GM12878 (cell line): Measurements from ENCODE around the gene NAALADL2. TPM values are rescaled to one million over a fixed set of nuclear protein-coding genes. Genes with fewer than 3 reads are reported as not detected.

Source experiments
- ATAC-seq: fragments of 200-7000 bp; cut with Tn5 transposase; 3 replicates; pipeline ENCODE4 v1.9.1; 2020; ENCODE audit warnings: mild to moderate bottlenecking, moderate library complexity
- BruUV-seq: library from RNA; stranded (reverse); fragments of 400-500 nt; replicated peaks from 2 replicates; lab custom pipeline; 2021; lab: Mats Ljungman, UMichigan
- CTCF ChIA-PET: fragments of 300-600 bp; sonication (Branson Sonifier 250); formaldehyde crosslinking; extraction: SDS; loops from one replicate; lab custom pipeline; 2021; ENCODE audit warnings: inconsistent platforms; lab: Yijun Ruan, JAX
- POLR2A ChIA-PET: fragments of 350-600 bp; formaldehyde crosslinking; extraction: SDS; loops from one replicate; lab custom pipeline; 2021; ENCODE audit warnings: inconsistent platforms; lab: Charles Lee
- RAD21 ChIA-PET: fragments of 300-600 bp; sonication (Branson Sonifier 250); formaldehyde crosslinking; loops from one replicate; lab custom pipeline; 2023; ENCODE audit warnings: antibody characterized with exemption; ENCODE audit not compliant: unreplicated experiment; lab: Charles Lee
- SMC1A ChIA-PET: fragments of 300-600 bp; sonication (Branson Sonifier 250); formaldehyde crosslinking; loops from one replicate; lab custom pipeline; 2023; ENCODE audit not compliant: unreplicated experiment, uncharacterized antibody; lab: Charles Lee
- DNase-seq: peaks from one replicate; pipeline ENCODE4 v3.0.0-alpha.2; 2011; ENCODE audit warnings: low read depth, low spot score
- FAIRE-seq: peaks from 3 replicates; lab custom pipeline; 2011; peaks lifted over from hg19 to GRCh38; lab: Jason Lieb, UNC
- H2AFZ ChIP-seq: 2 replicates; pipeline ENCODE4 v1.6.0; 2011; ENCODE audit warnings: low read depth, low read length, control low read depth; ENCODE audit not compliant: control insufficient read depth
- H3K27ac ChIP-seq: 2 replicates; pipeline ENCODE4 v1.5.1; 2011; ENCODE audit warnings: control low read depth; ENCODE audit not compliant: control insufficient read depth, insufficient read depth
- H3K27me3 ChIP-seq, 2 experiments: replicated peaks in 1 of 2; 2 replicates each; pipeline versions ENCODE4 v1.6.0 to v1.6.1; 2011; ENCODE audit warnings: low read length in 1 of 2; ENCODE audit not compliant: control insufficient read depth in 2 of 2, insufficient read depth in 2 of 2
- H3K36me3 ChIP-seq, 2 experiments: 2 replicates each; pipeline ENCODE4 v1.5.1; 2011; ENCODE audit warnings: low read length in 1 of 2; ENCODE audit not compliant: control insufficient read depth in 2 of 2, insufficient read depth in 2 of 2
- H3K4me1 ChIP-seq: 2 replicates; pipeline ENCODE4 v1.6.1; 2011; ENCODE audit warnings: mild to moderate bottlenecking, low read length, moderate library complexity, mixed read lengths; ENCODE audit not compliant: control insufficient read depth, insufficient read depth
- H3K4me2 ChIP-seq: 2 replicates; pipeline ENCODE4 v1.6.0; 2011; ENCODE audit warnings: control low read depth; ENCODE audit not compliant: control insufficient read depth, insufficient read depth
- H3K4me3 ChIP-seq: fragments of 200-600 bp; sonication (generic); 2 replicates; pipeline ENCODE4 v1.5.1; 2016
- H3K79me2 ChIP-seq: 2 replicates; pipeline ENCODE4 v1.6.0; 2011; ENCODE audit warnings: low read length; ENCODE audit not compliant: control insufficient read depth, insufficient read depth
- H3K9ac ChIP-seq: 2 replicates; pipeline ENCODE4 v1.8.0; 2011; ENCODE audit warnings: low read length, control low read depth, mixed read lengths; ENCODE audit not compliant: control insufficient read depth, insufficient read depth
- H3K9me3 ChIP-seq: replicated peaks from 3 replicates; pipeline ENCODE4 v1.5.1; 2011; ENCODE audit warnings: mild to moderate bottlenecking, low read length; ENCODE audit not compliant: control insufficient read depth, insufficient read depth
- H4K20me1 ChIP-seq: 2 replicates; pipeline ENCODE4 v1.6.0; 2011; ENCODE audit not compliant: control insufficient read depth, insufficient read depth
- BRCA1 ChIP-seq: IDR thresholded peaks from 2 replicates; pipeline ENCODE4 v1.6.1; 2011; ENCODE audit warnings: low read depth, low read length, improper control_type of control experiment
- CBX3 ChIP-seq: fragments of 200-600 bp; sonication (generic); IDR thresholded peaks from 2 replicates; pipeline ENCODE4 v1.6.1; 2016; ENCODE audit warnings: low read depth, borderline replicate concordance
- CREM ChIP-seq: IDR thresholded peaks from 2 replicates; pipeline ENCODE4 v1.6.1; 2014; ENCODE audit warnings: antibody characterized with exemption, low read depth
- CUX1 ChIP-seq: IDR thresholded peaks from 2 replicates; pipeline ENCODE4 v1.6.1; 2012; ENCODE audit warnings: improper control_type of control experiment, low read depth, low read length; ENCODE audit not compliant: insufficient replicate concordance
- GATAD2B ChIP-seq: fragments of 450-650 bp; conservative IDR thresholded peaks from 2 replicates; pipeline ENCODE4 v1.6.1; 2017; ENCODE audit warnings: low read depth, mild to moderate bottlenecking, moderate library complexity
- JUNB ChIP-seq: IDR thresholded peaks from 2 replicates; pipeline ENCODE4 v1.6.1; 2016; ENCODE audit warnings: antibody characterized with exemption, mild to moderate bottlenecking
- LARP7 ChIP-seq: fragments of 450-650 bp; IDR thresholded peaks from 2 replicates; pipeline ENCODE4 v1.6.1; 2017; ENCODE audit warnings: mild to moderate bottlenecking
- MLLT1 ChIP-seq: fragments of 450-650 bp; IDR thresholded peaks from 2 replicates; pipeline ENCODE4 v1.6.1; 2016; ENCODE audit warnings: mild to moderate bottlenecking
- MTA2 ChIP-seq: fragments of 450-650 bp; IDR thresholded peaks from 2 replicates; pipeline ENCODE4 v1.6.1; 2016; ENCODE audit warnings: low read depth, mild to moderate bottlenecking, moderate library complexity
- RAD21 ChIP-seq: IDR thresholded peaks from 2 replicates; pipeline ENCODE4 v1.6.1; 2011; ENCODE audit warnings: mild to moderate bottlenecking, low read depth, low read length, moderate library complexity; ENCODE audit not compliant: insufficient read depth
- RBBP5 ChIP-seq: fragments of 200-600 bp; sonication (generic); conservative IDR thresholded peaks from 2 replicates; pipeline ENCODE4 v1.6.1; 2016
- RELA ChIP-seq: fragments of 450-650 bp; IDR thresholded peaks from 2 replicates; pipeline ENCODE4 v1.8.0; 2014; ENCODE audit warnings: borderline replicate concordance; ENCODE audit not compliant: partially characterized antibody
- SIN3A ChIP-seq: IDR thresholded peaks from 2 replicates; pipeline ENCODE4 v1.6.1; 2012; ENCODE audit warnings: low read depth, low read length, improper control_type of control experiment
- TCF3 ChIP-seq: IDR thresholded peaks from 2 replicates; pipeline ENCODE4 v1.6.1; 2012; ENCODE audit warnings: low read depth, mild to moderate bottlenecking, low read length, borderline replicate concordance; ENCODE audit not compliant: insufficient read depth
- WRNIP1 ChIP-seq: IDR thresholded peaks from 2 replicates; pipeline ENCODE4 v1.6.1; 2011; ENCODE audit warnings: low read depth, low read length, improper control_type of control experiment, borderline replicate concordance
- ZNF274 ChIP-seq: IDR thresholded peaks from one replicate; pipeline ENCODE4 v1.8.0; 2011; ENCODE audit not compliant: insufficient read length, insufficient read depth
- ZNF384 ChIP-seq: IDR thresholded peaks from 2 replicates; pipeline ENCODE4 v1.6.1; 2012; ENCODE audit warnings: low read depth, mild to moderate bottlenecking, low read length, improper control_type of control experiment, borderline replicate concordance
- in situ Hi-C: fragments of 300-500 bp; cut with MboI; formaldehyde crosslinking; loops from 9 replicates; pipeline ENCODE4 v1.14.3; 2018; ENCODE audit warnings: mixed read lengths
- intact Hi-C: fragments of 100-400 bp; cut with micrococcal nuclease; formaldehyde crosslinking; loops from one replicate; pipeline ENCODE4 v1.14.2; 2022; ENCODE audit not compliant: unreplicated experiment
- polyA plus RNA-seq, 11 experiments: library from polyadenylated mRNA; depleted of rRNA in 4 of 11; unstranded in 6 of 11; stranded (reverse) in 5 of 11; fragments of >200 nt; fragmentation: Nextera tagmentation in 4 of 11; fragmentation: Illumina TruSeq in 1 of 11; extraction: Ambion mirVana in 4 of 11; extraction: Trizol in 1 of 11; gene quantifications; 1 replicate in 1 of 11; 2 replicates in 10 of 11; pipeline versions ENCODE4 v1.2.1 to v1.2.3, GENCODE V29; 2011 to 2016; ENCODE audit warnings: inconsistent platforms in 2 of 11, missing spikeins in 2 of 11, low read depth in 1 of 11
- total RNA-seq, 4 experiments: library from RNA; depleted of rRNA in 3 of 4; stranded (reverse); fragments of >200 nt in 3 of 4; fragmentation: Illumina TruSeq in 1 of 4; extraction: Trizol in 1 of 4; gene quantifications; 2 replicates each; pipeline versions ENCODE4 v1.2.1 to v1.2.3, GENCODE V29; 2013 to 2021

NAALADL2 gene
- total and polyA plus RNA-seq, 10 of the 15 experiments (the other 5 are each of a cell fraction or from before 2014, with no cell fraction given), result 0.06 to 10.8 (median 0.46) TPM

GRCh38 chr3:175107995-175108394, 248.9 kb downstream of the NAALADL2 start:
- intact Hi-C loops (no loop called here), in situ Hi-C loops (no loop called here)
- no peak for ATAC-seq
- no peak overlapping the region for H3K4me3 ChIP-seq
- ChIA-PET CTCF (no interaction called here), POLR2A (no interaction called here), SMC1A (interaction anchor here (0.6 kb wide), 1 partner anchor 70 kb away, joined by 3 read pairs; no protein-coding TSS in a partner anchor), RAD21 (no interaction called here)
- H3K4me2 ChIP-seq, result no peak overlapping the region
- H3K9me3 ChIP-seq, result no peaks in the 10 kb centered on the region
- H3K36me3 ChIP-seq, result no peaks in the 10 kb centered on the region
- no peak overlapping the region for H3K9ac ChIP-seq
- no peaks in the 10 kb centered on the region for H4K20me1 ChIP-seq
- H3K27me3 ChIP-seq, result no peaks in the 10 kb centered on the region
- H3K27ac ChIP-seq, result no peak overlapping the region
- BruUV-seq, result no TSS peak
- H2AFZ ChIP-seq, result no peak overlapping the region
- no peak for FAIRE-seq
- DNase-seq, result no peak
- no peaks in the 10 kb centered on the region for H3K4me1 ChIP-seq
- H3K79me2 ChIP-seq, result no peaks in the 10 kb centered on the region
- TF ChIP-seq BRCA1, result no peak
- no peak for TF ChIP-seq SIN3A
- TF ChIP-seq TCF3, result no peak
- TF ChIP-seq CBX3, result no peak
- no peak for TF ChIP-seq MTA2
- no peak for TF ChIP-seq RELA
- no peak for TF ChIP-seq CREM
- no peak for TF ChIP-seq CUX1
- no peak for TF ChIP-seq MLLT1
- no peak for TF ChIP-seq ZNF274
- TF ChIP-seq RAD21, result no peak
- no peak for TF ChIP-seq LARP7
- no peak for TF ChIP-seq ZNF384
- TF ChIP-seq WRNIP1, result no peak
- TF ChIP-seq JUNB, result no peak
- no peak for TF ChIP-seq GATAD2B
- no peak for TF ChIP-seq RBBP5
